Measurements from ENCODE around the gene MRPS21. TPM values are rescaled to one million over a fixed set of nuclear protein-coding genes. Genes with fewer than 3 reads are reported as not detected.

The MRPS21 gene
- total and polyA plus RNA-seq, 4 donors, result 15.0 to 56.5 (median 22.9) TPM

- Histone ChIP-seq H3K36me3 (ENCODE audit: control insufficient read depth in 4 of 4, insufficient read depth in 3 of 4, low read depth in 1 of 4, low read length in 3 of 4) (no peaks in the 10 kb centered on the region), H3K27me3 (ENCODE audit: control insufficient read depth in 4 of 4, insufficient read depth in 4 of 4, low read length in 3 of 4) (no peaks in the 10 kb centered on the region), H3K27ac (ENCODE audit: low read depth in 1 of 2, low read length in 2 of 2) (no peak overlapping the region), H3K4me3 (ENCODE audit: low read depth in 1 of 3, low read length in 3 of 3) (no peak overlapping the region), H3K9me3 (ENCODE audit: control insufficient read depth in 4 of 4, low read length in 3 of 4) (no peaks in the 10 kb centered on the region), H3K9ac (ENCODE audit: low read depth in 1 of 2, low read length in 2 of 2) (no peak overlapping the region), H3K4me1 (ENCODE audit: control insufficient read depth in 4 of 4, insufficient read depth in 4 of 4, low read length in 3 of 4) (no peaks in the 10 kb centered on the region)
- WGBS, result 87% methylated on average over 2 of the region's 2 CpGs
- DNase-seq (ENCODE audit: low spot score), result no peak
- TF ChIP-seq YY1 (IDR thresholded peaks at IDR 0.05) (no peak), FOXA1 (IDR thresholded peaks at IDR 0.05) (no peak), JUND (IDR thresholded peaks at IDR 0.05) (no peak), EGR1 (IDR thresholded peaks at IDR 0.05; ENCODE audit: low read depth in 2 of 2) (no peak), ATF3 (IDR thresholded peaks at IDR 0.05) (no peak), RAD21 (IDR thresholded peaks at IDR 0.05) (no peak), CTCF (IDR thresholded peaks at IDR 0.05; ENCODE audit: low read depth, low read length, missing input control) (no peak), HNF4A (conservative IDR thresholded peaks at IDR 0.05) (no peak), FOXA2 (IDR thresholded peaks at IDR 0.05) (no peak), GABPA (IDR thresholded peaks at IDR 0.05 in 1 of 2, conservative IDR thresholded peaks at IDR 0.05 in 1 of 2) (no peak), HNF4G (IDR thresholded peaks at IDR 0.05) (no peak), MAX (IDR thresholded peaks at IDR 0.05) (no peak), ZBTB33 (IDR thresholded peaks at IDR 0.05) (no peak), NR2F2 (IDR thresholded peaks at IDR 0.05) (no peak), SP1 (IDR thresholded peaks at IDR 0.05) (no peak), RXRA (IDR thresholded peaks at IDR 0.05) (no peak)
These were observed 43.7 kb upstream of the MRPS21 start for GRCh38 chr1:150249936-150250335.

- TF ChIP-seq NR2F2 (IDR thresholded peaks at IDR 0.05) (peak; percentile 5), GABPA (IDR thresholded peaks at IDR 0.05 in 1 of 2, conservative IDR thresholded peaks at IDR 0.05 in 1 of 2) (no peak), HNF4A (conservative IDR thresholded peaks at IDR 0.05) (no peak), FOXA1 (IDR thresholded peaks at IDR 0.05) (no peak), CTCF (IDR thresholded peaks at IDR 0.05; ENCODE audit: low read depth, low read length, missing input control) (no peak)
- 2% methylated on average over 1 of the region's 1 CpG for WGBS
- no peak for DNase-seq (ENCODE audit: low spot score)
- Histone ChIP-seq H3K9me3 (ENCODE audit: control insufficient read depth in 4 of 4, low read length in 3 of 4) (no peaks in the 10 kb centered on the region), H3K27ac (ENCODE audit: low read depth in 1 of 2, low read length in 2 of 2) (no peak overlapping the region), H3K9ac (ENCODE audit: low read depth in 1 of 2, low read length in 2 of 2) (peak overlapping the region in 1 of 2 donors; percentile 91), H3K27me3 (ENCODE audit: control insufficient read depth in 4 of 4, insufficient read depth in 4 of 4, low read length in 3 of 4) (no peaks in the 10 kb centered on the region), H3K36me3 (ENCODE audit: control insufficient read depth in 4 of 4, insufficient read depth in 3 of 4, low read depth in 1 of 4, low read length in 3 of 4) (no peaks in the 10 kb centered on the region), H3K4me3 (ENCODE audit: low read depth in 1 of 3, low read length in 3 of 3) (no peak overlapping the region), H3K4me1 (ENCODE audit: control insufficient read depth in 4 of 4, insufficient read depth in 4 of 4, low read length in 3 of 4) (peaks cover 12 to 56% (median 53%) of the 10 kb centered on the region in 4 donors)
These were observed 37.5 kb upstream of the MRPS21 start for GRCh38 chr1:150256198-150256553.
